Mucosa of gallbladder (tissue), 1 donor: ENCODE data around the gene PIEZO1. TPM values are rescaled to one million over a fixed set of nuclear protein-coding genes. Genes with fewer than 3 reads are reported as not detected.
"Not testable (repeated sequence)": the region's sequence is repeated elsewhere in the genome, so short reads cannot be mapped to it uniquely, and the experiment has no call there.

Experiments used
- DNase-seq: peaks from one replicate; pipeline ENCODE4 v3.0.0-alpha.2; 2020; ENCODE audit warnings: low spot score
- total RNA-seq: library from RNA; stranded (reverse); gene quantifications from one replicate; pipeline ENCODE4 v1.2.1, GENCODE V29; 2021
- donor health status: DM: no; HTN: no; CAD: no.

The PIEZO1 gene
- total RNA-seq, 1 donor from 2014 or later: 108 TPM

GRCh38 chr16:88783391-88784073 is 1.5 kb downstream of the PIEZO1 start:
- no peak for DNase-seq

GRCh38 chr16:88782454-88783390 is 2.3 kb downstream of the PIEZO1 start:
- DNase-seq: no peak

GRCh38 chr16:88781140-88782077 is 3.6 kb downstream of the PIEZO1 start:
- DNase-seq: no peak

- DNase-seq: no peak
Measured at GRCh38 chr16:88780142-88781062, 4.6 kb downstream of the PIEZO1 start.

- no peak for DNase-seq
Measured at GRCh38 chr16:88779406-88780141, 5.4 kb downstream of the PIEZO1 start.

- DNase-seq: no peak
Measured at GRCh38 chr16:88778541-88779065, 6.4 kb downstream of the PIEZO1 start.

- DNase-seq: no peak
Measured at GRCh38 chr16:88778271-88778525, 6.8 kb downstream of the PIEZO1 start.

- DNase-seq: no peak
Measured at GRCh38 chr16:88777471-88778270, 7.3 kb downstream of the PIEZO1 start.

GRCh38 chr16:88775825-88776224 is 9.2 kb downstream of the PIEZO1 start:
- DNase-seq: no peak

- DNase-seq: no peak
Measured at GRCh38 chr16:88774544-88775393, 10.3 kb downstream of the PIEZO1 start.

GRCh38 chr16:88773812-88774291 is 11.2 kb downstream of the PIEZO1 start:
- DNase-seq: no peak

GRCh38 chr16:88772871-88773811 is 11.9 kb downstream of the PIEZO1 start:
- peak; percentile 74 for DNase-seq

GRCh38 chr16:88771781-88772180 is 13.2 kb downstream of the PIEZO1 start:
- not testable (repeated sequence) for DNase-seq

- no peak for DNase-seq
Measured at GRCh38 chr16:88771294-88771772, 13.7 kb downstream of the PIEZO1 start.

- DNase-seq: peak; percentile 54
Measured at GRCh38 chr16:88770461-88771293, 14.3 kb downstream of the PIEZO1 start.
